H9 (cell line): Measurements from ENCODE around the gene TGFBR1. TPM values are rescaled to one million over a fixed set of nuclear protein-coding genes. Genes with fewer than 3 reads are reported as not detected.

Source experiments
- DNase-seq: peaks from one replicate; pipeline ENCODE4 v3.0.0-alpha.2; 2017
- H2AFZ ChIP-seq: one replicate; pipeline ENCODE4 v1.6.1; 2013; ENCODE audit warnings: mild to moderate bottlenecking, low read length, control low read depth, moderate library complexity
- H2AK5ac ChIP-seq: 2 replicates; pipeline ENCODE4 v1.6.1; 2013; ENCODE audit warnings: low read length, control low read depth, mixed read lengths; ENCODE audit not compliant: insufficient read length
- H2BK120ac ChIP-seq: one replicate; pipeline ENCODE4 v1.6.1; 2013; ENCODE audit warnings: low read depth, mild to moderate bottlenecking, low read length, control low read depth, inconsistent platforms; ENCODE audit not compliant: poor library complexity, severe bottlenecking
- H2BK12ac ChIP-seq: 2 replicates; pipeline ENCODE4 v1.6.1; 2013; ENCODE audit warnings: low read length, control low read depth, mixed read lengths, low read depth; ENCODE audit not compliant: insufficient read length
- H2BK15ac ChIP-seq: 2 replicates; pipeline ENCODE4 v1.6.1; 2013; ENCODE audit warnings: low read depth, low read length, control low read depth
- H2BK20ac ChIP-seq: one replicate; pipeline ENCODE4 v1.6.1; 2013; ENCODE audit warnings: low read depth, mild to moderate bottlenecking, low read length, control low read depth, inconsistent platforms; ENCODE audit not compliant: poor library complexity, severe bottlenecking
- H2BK5ac ChIP-seq: 2 replicates; pipeline ENCODE4 v1.6.1; 2013; ENCODE audit warnings: low read length, control low read depth, mixed read lengths; ENCODE audit not compliant: insufficient read length
- H3K14ac ChIP-seq: 2 replicates; pipeline ENCODE4 v1.6.1; 2013; ENCODE audit warnings: low read length, control low read depth; ENCODE audit not compliant: insufficient read depth
- H3K18ac ChIP-seq: 2 replicates; pipeline ENCODE4 v1.6.1; 2013; ENCODE audit warnings: low read depth, mild to moderate bottlenecking, mixed read lengths, low read length, control low read depth; ENCODE audit not compliant: insufficient read length
- H3K23ac ChIP-seq: 2 replicates; pipeline ENCODE4 v1.6.1; 2013; ENCODE audit warnings: low read length, control low read depth, mixed read lengths, low read depth; ENCODE audit not compliant: insufficient read length
- H3K23me2 ChIP-seq: 2 replicates; pipeline ENCODE4 v1.6.1; 2013; ENCODE audit warnings: low read depth, mild to moderate bottlenecking, mixed read lengths, low read length, control low read depth; ENCODE audit not compliant: insufficient read length, poor library complexity, severe bottlenecking
- H3K27ac ChIP-seq: 2 replicates; pipeline ENCODE4 v1.5.1; 2013; ENCODE audit warnings: low read length, control low read depth, mixed read lengths, low read depth; ENCODE audit not compliant: insufficient read length
- H3K27me3 ChIP-seq: 2 replicates; pipeline ENCODE4 v1.6.1; 2013; ENCODE audit warnings: low read length, control low read depth, inconsistent platforms; ENCODE audit not compliant: insufficient read depth
- H3K4ac ChIP-seq: 2 replicates; pipeline ENCODE4 v1.6.1; 2013; ENCODE audit warnings: low read depth, mild to moderate bottlenecking, control low read depth, inconsistent platforms, low read length, moderate library complexity
- H3K4me1 ChIP-seq: 2 replicates; pipeline ENCODE4 v1.6.1; 2013; ENCODE audit warnings: low read length, control low read depth, inconsistent platforms; ENCODE audit not compliant: insufficient read depth
- H3K4me2 ChIP-seq: 2 replicates; pipeline ENCODE4 v1.6.1; 2013; ENCODE audit warnings: low read length, control low read depth, mixed read lengths; ENCODE audit not compliant: insufficient read length, insufficient read depth
- H3K56ac ChIP-seq: 2 replicates; pipeline ENCODE4 v1.6.1; 2013; ENCODE audit warnings: low read depth, mild to moderate bottlenecking, mixed read lengths, low read length, control low read depth; ENCODE audit not compliant: insufficient read length
- H3K79me1 ChIP-seq: 2 replicates; pipeline ENCODE4 v1.6.1; 2013; ENCODE audit warnings: low read depth, mild to moderate bottlenecking, moderate library complexity, low read length, control low read depth, inconsistent platforms; ENCODE audit not compliant: insufficient read depth, poor library complexity, severe bottlenecking
- H3K79me2 ChIP-seq: 2 replicates; pipeline ENCODE4 v1.6.1; 2013; ENCODE audit warnings: low read length, control low read depth, inconsistent platforms; ENCODE audit not compliant: insufficient read depth
- H3K9ac ChIP-seq: 2 replicates; pipeline ENCODE4 v1.6.1; 2013; ENCODE audit warnings: low read length, control low read depth, mixed read lengths; ENCODE audit not compliant: insufficient read length; ENCODE audit errors: extremely low read depth
- H3K9me3 ChIP-seq: one replicate; pipeline ENCODE4 v1.6.1; 2013; ENCODE audit warnings: low read depth, low read length, inconsistent platforms; ENCODE audit not compliant: control insufficient read depth
- H3T11ph ChIP-seq: one replicate; pipeline ENCODE4 v1.6.1; 2013; ENCODE audit warnings: mild to moderate bottlenecking, low read length, control low read depth, inconsistent platforms
- H4K20me1 ChIP-seq: one replicate; pipeline ENCODE4 v1.6.1; 2013; ENCODE audit not compliant: control insufficient read depth, insufficient read length, insufficient read depth
- H4K5ac ChIP-seq: 2 replicates; pipeline ENCODE4 v1.6.1; 2013; ENCODE audit warnings: low read depth, mild to moderate bottlenecking, mixed read lengths, low read length, control low read depth; ENCODE audit not compliant: insufficient read length
- H4K8ac ChIP-seq: replicated peaks from 2 replicates; pipeline ENCODE4 v1.6.1; 2013; ENCODE audit warnings: low read length, control low read depth, mixed read lengths, low read depth; ENCODE audit not compliant: insufficient read length
- H4K91ac ChIP-seq: 2 replicates; pipeline ENCODE4 v1.6.1; 2013; ENCODE audit warnings: low read depth, mild to moderate bottlenecking, moderate library complexity, mixed read lengths, low read length, control low read depth; ENCODE audit not compliant: insufficient read length
- H3K27ac Mint-ChIP-seq, 3 experiments: 2 replicates in 2 of 3; 3 replicates in 1 of 3; pipeline ENCODE4 v1.8.0; 2020 to 2021; ENCODE audit warnings: mixed read lengths in 3 of 3, mild to moderate bottlenecking in 1 of 3, moderate library complexity in 1 of 3
- H3K27me3 Mint-ChIP-seq: 2 replicates; pipeline ENCODE4 v1.8.0; 2021; ENCODE audit warnings: low read depth, mild to moderate bottlenecking, moderate library complexity, mixed read lengths
- H3K36me3 Mint-ChIP-seq, 3 experiments: 2 replicates in 2 of 3; 3 replicates in 1 of 3; pipeline ENCODE4 v1.8.0; 2020 to 2021; ENCODE audit warnings: low read depth in 3 of 3, mixed read lengths in 3 of 3; ENCODE audit not compliant: insufficient read depth in 1 of 3
- H3K4me1 Mint-ChIP-seq, 2 experiments: 2 replicates each; pipeline ENCODE4 v1.8.0; 2020; ENCODE audit warnings: mixed read lengths in 2 of 2
- H3K4me3 Mint-ChIP-seq, 2 experiments: 2 replicates in 1 of 2; 3 replicates in 1 of 2; pipeline ENCODE4 v1.8.0; 2020 to 2021; ENCODE audit warnings: mild to moderate bottlenecking in 2 of 2, mixed read lengths in 2 of 2, moderate library complexity in 1 of 2
- H3K9me3 Mint-ChIP-seq, 2 experiments: 2 replicates in 1 of 2; 3 replicates in 1 of 2; pipeline ENCODE4 v1.8.0; 2020; ENCODE audit warnings: mild to moderate bottlenecking in 2 of 2, mixed read lengths in 2 of 2, moderate library complexity in 1 of 2
- WGBS: extraction: QIAGEN DNeasy Blood & Tissue Kit; methylation state at CpG from one replicate; pipeline ENCODE4 v1.1.7; 2013; ENCODE audit warnings: missing lambda C conversion rate, low lambda C conversion rate, mixed read lengths; ENCODE audit not compliant: insufficient read length; ENCODE audit errors: extremely low coverage; 5-methylcytosine and 5-hydroxymethylcytosine counted together
- total RNA-seq: library from RNA; stranded (reverse); gene quantifications from 2 replicates; pipeline ENCODE4 v1.2.1, GENCODE V29; 2021
- TF ChIP-seq, protein P1 (sequence below): fragments of 200-600 bp; sonication (generic); conservative IDR thresholded peaks from 3 replicates; pipeline ENCODE4 v1.8.0; 2021; ENCODE audit warnings: antibody characterized with exemption, mild to moderate bottlenecking

The TGFBR1 gene
- total RNA-seq, 1 experiment from 2014 or later = 59.3 TPM

DNA sequence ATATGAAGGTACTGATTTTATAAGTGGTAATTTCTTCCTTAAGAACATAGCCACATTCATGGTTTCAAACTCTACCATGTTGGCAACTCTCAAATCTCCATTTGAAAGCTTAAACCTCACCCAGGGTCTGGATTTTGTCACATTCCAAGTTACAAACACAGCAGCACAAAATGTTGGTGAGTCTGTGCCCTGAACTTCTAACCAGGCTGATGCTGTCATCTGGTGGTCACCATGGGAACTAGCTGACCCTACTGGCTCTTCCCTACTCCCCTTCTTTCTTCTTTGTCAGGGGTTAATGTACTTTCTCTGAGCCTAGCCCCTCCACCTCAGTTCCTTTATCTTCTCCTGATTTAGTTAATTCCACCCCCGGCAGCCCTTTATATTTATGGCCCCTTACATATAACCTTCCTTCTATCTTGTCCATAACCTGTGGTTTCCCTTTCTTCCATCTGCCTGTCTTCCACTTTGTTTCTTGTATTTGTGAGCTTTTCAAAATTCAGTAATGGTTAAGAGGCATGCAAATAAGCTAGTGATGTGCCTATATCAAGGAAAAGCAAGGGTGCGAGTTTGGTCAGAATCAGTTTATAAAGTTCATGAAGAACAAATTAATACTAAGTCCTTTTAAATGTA lies 35.9 kb downstream of the TGFBR1 start:
- Histone ChIP-seq H3K23me2 (no peaks in the 10 kb centered on the region), H2BK15ac (no peak overlapping the region), H3K23ac (no peak overlapping the region), H3K27ac (no peak overlapping the region), H4K91ac (no peak overlapping the region), H3K9me3 (no peaks in the 10 kb centered on the region), H3K4me1 (no peaks in the 10 kb centered on the region), H3K18ac (no peak overlapping the region), H2BK120ac (no peak overlapping the region), H4K20me1 (no peaks in the 10 kb centered on the region), H3K9ac (no peak overlapping the region), H3K79me1 (no peaks in the 10 kb centered on the region), H3K56ac (no peak overlapping the region), H3K79me2 (no peaks in the 10 kb centered on the region), H4K5ac (no peak overlapping the region), H3K14ac (no peak overlapping the region), H3K27me3 (no peaks in the 10 kb centered on the region), H3K4ac (no peak overlapping the region), H2AK5ac (no peak overlapping the region), H2BK12ac (no peak overlapping the region), H4K8ac (no peak overlapping the region), H2AFZ (no peak overlapping the region), H2BK5ac (no peak overlapping the region), H3T11ph (no peak overlapping the region), H2BK20ac (no peak overlapping the region), H3K4me2 (no peak overlapping the region)
- TF ChIP-seq, protein P1, sequence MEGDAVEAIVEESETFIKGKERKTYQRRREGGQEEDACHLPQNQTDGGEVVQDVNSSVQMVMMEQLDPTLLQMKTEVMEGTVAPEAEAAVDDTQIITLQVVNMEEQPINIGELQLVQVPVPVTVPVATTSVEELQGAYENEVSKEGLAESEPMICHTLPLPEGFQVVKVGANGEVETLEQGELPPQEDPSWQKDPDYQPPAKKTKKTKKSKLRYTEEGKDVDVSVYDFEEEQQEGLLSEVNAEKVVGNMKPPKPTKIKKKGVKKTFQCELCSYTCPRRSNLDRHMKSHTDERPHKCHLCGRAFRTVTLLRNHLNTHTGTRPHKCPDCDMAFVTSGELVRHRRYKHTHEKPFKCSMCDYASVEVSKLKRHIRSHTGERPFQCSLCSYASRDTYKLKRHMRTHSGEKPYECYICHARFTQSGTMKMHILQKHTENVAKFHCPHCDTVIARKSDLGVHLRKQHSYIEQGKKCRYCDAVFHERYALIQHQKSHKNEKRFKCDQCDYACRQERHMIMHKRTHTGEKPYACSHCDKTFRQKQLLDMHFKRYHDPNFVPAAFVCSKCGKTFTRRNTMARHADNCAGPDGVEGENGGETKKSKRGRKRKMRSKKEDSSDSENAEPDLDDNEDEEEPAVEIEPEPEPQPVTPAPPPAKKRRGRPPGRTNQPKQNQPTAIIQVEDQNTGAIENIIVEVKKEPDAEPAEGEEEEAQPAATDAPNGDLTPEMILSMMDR = peak; percentile 91
- peak; percentile 54 for DNase-seq
- Mint-ChIP-seq H3K27ac (peak overlapping the region in 2 of 3 experiments; percentile 41 to 42; a peak in 3 of 7 replicates), H3K36me3 (peaks cover 21 to 51% (median 47%) of the 10 kb centered on the region in 3 experiments; a peak in 6 of 7 replicates), H3K9me3 (no peaks in the 10 kb centered on the region), H3K4me3 (no peak overlapping the region; a peak in 1 of 5 replicates), H3K27me3 (no peaks in the 10 kb centered on the region), H3K4me1 (peaks cover 4% of the 10 kb centered on the region in 2 experiments)
- WGBS = no CpG with 5 or more reads among the region's 2 CpGs
